Measurements from ENCODE around the gene RAB8A.
"Not testable (repeated sequence)": the region's sequence is repeated elsewhere in the genome, so short reads cannot be mapped to it uniquely, and the experiment has no call there.

RAB8A gene

DNA sequence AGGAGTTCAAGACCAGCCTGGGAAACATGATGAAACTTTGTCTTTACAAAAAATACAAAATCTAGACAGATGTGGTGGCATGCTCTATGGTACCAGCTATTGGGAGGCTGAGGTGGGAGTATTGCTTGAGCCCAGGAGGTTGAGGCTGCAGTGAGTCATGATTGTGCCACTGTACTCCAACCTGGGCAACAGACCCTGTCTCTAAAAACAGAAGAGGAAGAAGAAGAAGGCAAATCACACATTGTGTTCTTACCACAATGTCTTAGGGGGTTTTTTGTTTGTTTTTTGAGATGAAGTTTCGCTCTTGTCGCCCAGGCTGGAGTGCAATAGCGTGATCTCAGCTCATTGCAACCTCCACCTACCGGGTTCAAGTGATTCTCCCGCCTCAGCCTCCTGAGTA, 67.2 kb downstream of the RAB8A start:
- not testable (repeated sequence) for DNase-seq (ENCODE audit: low read depth, low spot score)

DNA sequence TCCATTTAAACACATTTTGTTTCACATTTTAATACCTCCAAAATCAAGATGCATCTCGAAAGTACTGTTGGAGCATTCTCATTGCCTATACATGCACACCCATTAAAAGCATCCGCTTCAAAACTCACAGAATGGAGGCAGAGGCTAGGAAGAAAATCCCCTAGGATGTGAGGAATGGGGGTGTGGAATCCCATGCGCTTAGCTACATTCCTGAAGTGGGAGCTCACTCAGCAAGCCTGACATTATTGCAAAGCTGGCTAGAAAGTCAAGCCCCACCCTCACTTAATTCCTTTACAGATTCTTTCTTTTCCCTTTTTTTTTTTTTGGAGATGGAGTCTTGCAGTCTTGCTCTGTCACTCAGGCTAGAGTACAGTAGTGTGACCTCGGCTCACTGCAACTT, 68.9 kb downstream of the RAB8A start:
- DNase-seq (ENCODE audit: low read depth, low spot score): peak; percentile 82
